ENCODE data around the gene CA4.

The CA4 gene

DNA sequence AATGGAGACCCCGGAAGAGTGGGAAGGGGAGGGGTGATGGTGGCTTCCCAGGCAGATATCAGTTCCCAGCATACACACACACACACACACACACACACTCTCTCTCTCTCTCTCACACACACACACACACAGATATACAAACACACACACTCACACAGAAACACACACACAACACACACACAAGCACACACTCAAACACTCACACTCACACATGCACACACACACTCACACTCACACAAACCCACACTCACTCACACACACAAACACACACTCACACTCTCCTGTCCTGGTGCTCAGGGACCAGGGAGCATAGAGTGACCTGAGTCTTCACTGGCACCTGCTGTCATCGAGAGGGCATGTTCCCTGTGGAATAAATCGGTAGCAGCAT lies 5.6 kb downstream of the CA4 start:
- DNase-seq (ENCODE audit: low read depth): no peak

DNA sequence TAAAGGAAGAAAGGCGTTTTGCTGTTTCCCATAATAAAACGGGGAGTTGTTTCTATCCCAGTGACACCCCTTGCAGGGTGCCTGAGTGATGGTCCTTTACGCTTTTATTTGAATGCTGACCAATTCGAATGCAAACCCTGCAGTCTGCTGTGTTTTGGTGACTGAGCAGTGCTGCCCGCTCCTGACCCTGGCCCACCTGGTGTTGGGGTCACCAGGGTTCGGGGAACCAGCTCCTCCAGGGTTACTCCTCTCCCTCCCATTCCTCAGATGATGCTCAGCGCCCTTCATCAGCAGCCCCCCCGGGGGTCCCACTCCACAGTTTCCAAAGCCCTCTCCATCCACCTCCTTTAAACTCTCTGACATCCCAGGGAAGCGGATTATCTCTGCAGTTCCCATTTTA lies 6.0 kb downstream of the CA4 start:
- no peak for DNase-seq (ENCODE audit: low read depth)

GRCh38 chr17:60156746-60157145 lies 7.0 kb downstream of the CA4 start:
- DNase-seq (ENCODE audit: low read depth): no peak

DNA sequence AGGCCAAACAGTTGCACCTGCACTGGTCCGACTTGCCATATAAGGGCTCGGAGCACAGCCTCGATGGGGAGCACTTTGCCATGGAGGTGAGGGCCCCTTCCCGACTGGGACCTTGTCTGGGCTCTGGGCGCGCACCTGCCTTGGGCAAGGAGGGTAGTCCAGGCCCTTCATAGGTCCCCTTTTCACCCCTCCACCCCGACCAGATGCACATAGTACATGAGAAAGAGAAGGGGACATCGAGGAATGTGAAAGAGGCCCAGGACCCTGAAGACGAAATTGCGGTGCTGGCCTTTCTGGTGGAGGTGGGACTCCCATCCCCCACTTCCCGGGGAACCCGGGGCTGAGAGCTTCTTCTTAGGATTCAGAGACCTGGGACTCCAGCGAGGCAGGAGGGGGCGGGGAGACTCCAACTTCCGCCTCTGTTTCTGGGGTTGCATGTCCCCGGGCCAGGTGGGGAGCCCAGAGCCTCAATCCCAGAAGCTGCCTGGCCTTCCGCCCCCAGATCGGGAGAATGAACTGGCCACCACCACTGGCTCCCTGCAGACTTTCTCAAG lies 7.8 kb downstream of the CA4 start:
- DNase-seq (ENCODE audit: low read depth): no peak

DNA sequence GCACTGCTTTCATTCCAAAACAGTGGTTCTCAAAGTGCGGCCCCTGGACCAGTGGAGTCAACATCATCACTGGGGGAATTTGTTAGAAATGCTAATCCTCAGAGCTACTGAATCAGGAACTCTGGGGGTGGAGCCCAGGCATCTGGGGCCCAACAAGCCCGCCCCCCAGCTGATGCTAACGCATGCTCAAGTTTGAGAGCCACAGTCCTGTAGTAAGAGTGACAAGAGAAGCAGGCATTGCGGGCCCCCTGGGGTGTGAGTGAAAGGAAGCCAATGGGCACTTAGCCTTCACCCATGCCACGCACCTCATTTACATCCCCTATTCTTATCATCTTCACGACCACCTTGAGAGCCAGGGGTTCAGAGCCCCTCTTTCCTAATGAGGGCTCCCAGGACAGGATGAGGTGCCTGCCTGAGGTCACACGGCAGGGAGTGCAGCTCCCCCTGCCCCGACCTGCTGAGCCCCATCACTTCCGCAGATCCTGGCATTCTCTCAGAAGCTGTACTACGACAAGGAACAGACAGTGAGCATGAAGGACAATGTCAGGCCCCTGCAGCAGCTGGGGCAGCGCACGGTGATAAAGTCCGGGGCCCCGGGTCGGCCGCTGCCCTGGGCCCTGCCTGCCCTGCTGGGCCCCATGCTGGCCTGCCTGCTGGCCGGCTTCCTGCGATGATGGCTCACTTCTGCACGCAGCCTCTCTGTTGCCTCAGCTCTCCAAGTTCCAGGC lies 9.1 kb downstream of the CA4 start:
- no peak for DNase-seq (ENCODE audit: low read depth)

GRCh38 chr17:60159479-60159866 lies 9.7 kb downstream of the CA4 start:
- DNase-seq (ENCODE audit: low read depth): no peak

DNA sequence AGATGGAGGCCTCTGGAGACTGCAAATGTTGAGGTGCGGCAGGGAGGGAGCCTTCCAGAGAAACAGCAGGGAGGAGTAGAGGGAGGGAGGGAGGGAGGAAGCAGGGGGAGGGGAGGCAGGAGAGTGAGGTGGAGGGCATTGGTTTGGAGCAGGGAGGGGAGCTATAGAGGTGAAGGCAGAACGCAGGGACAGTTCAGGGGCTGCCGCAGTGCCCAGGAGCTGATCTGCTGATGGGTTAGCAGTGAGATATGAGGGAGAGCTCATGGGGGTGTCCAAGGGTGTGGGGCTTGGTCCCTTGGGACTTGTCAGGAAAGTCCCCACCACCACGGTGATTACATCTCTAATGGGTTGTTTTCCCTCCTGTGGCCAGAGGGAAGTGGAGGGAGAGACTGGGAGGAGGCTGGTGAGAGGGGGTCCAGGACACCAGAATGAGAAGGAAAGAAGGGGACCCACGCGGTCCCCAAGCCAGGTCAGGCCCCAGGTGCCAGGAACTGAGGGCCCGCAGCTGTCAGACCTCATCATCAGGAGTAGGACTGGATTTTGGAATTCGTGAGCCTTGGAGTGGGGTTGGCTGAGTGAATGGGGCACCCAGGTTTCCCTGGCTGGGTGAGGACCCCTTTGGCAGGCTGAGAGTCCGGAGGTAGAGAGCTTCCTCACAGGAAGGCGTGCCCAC lies 11.2 kb downstream of the CA4 start:
- no peak for DNase-seq (ENCODE audit: low read depth)

- DNase-seq (ENCODE audit: low read depth): no peak
Observed at GRCh38 chr17:60161598-60162330, 12.0 kb downstream of the CA4 start.

DNA sequence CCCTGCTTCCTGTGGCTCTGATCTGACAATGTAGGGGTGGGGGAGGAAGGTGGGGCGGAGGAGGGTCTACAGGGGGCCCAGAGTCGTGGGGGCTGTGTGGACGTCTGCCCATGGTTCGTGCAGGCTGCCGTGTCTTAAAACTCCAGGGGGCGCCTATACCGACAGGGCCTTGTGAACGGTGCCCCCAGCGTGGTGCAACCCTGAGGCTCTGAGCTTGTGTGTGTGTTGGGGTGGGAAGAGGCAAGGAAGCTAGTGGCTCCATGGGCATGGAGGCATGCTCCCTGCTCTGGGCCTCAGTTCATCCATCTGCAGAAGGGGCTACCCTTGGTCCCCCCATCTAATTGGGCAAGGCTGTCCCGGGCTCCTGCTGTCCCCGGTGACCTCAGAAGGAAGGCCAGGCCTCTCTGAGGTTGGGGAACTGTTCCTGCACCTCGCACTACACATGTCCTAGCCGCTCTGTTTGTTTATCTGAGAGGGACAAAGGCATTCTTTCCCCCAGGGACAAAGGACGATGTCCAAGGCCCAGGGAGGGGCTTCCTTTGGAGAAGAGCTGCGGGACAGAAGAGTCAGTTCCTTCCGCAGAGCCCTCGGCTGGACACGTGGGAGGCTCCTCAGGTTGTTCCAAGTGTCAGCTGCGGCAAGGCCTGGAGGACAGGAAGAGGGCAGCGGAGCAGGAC lies 13.5 kb downstream of the CA4 start:
- no peak for DNase-seq (ENCODE audit: low read depth)

GRCh38 chr17:60164164-60164563 lies 14.4 kb downstream of the CA4 start:
- DNase-seq (ENCODE audit: low read depth): no peak

- DNase-seq (ENCODE audit: low read depth): no peak
Observed at GRCh38 chr17:60164697-60165096, 14.9 kb downstream of the CA4 start.

- DNase-seq (ENCODE audit: low read depth): no peak
Observed at GRCh38 chr17:60165223-60165622, 15.4 kb downstream of the CA4 start.

DNA sequence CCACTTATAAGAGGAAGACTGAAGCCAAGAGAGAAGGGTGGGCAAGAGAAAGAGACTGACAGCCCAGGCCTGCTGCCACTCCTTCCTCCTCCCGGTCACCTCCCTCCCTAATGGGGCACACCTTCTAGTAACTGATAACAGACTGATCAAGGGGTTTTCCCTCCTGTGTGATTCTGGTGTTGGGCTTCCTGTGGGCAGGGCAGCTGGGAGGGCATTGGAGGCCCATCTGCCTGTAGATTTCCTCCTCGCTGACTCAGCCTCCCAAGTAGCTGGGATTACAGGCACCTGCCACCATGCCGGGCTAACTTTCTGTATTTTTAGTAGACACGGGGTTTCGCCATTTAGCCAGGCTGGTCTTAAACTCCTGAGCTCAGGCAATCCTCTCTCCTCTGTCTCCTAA lies 16.2 kb downstream of the CA4 start:
- DNase-seq (ENCODE audit: low read depth): no peak

DNA sequence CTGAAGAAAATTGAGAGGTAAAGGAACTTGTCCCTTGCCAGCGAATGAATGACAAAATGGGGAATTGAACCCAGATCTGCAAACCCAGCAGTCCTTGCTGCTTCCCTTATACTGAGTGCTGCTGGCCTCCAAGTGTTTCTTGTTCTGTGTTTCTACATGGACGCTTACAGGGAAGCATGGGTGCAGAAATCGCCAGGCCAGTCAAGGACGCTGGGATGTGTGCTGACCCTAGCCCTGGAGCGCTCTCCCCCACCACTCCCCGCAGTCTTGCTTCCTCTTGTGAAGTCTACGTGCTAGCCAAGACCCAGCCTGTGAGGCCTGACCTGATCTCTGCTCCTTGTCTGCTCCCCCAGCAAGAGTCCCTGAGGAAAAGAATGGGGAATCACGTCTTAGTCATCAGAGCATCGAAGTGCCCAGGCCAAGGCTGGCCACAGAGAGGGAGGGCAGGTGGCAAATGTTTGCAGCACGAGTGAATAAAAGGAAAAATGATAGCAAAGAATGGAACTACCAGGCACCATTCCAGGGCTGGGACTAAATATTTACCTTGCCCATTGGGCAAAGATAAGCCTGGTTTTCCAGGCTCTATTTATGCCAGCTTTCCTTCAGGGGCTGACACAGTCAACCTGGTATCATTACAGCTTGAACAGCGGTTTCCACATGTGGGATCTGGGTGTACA lies 17.4 kb downstream of the CA4 start:
- DNase-seq (ENCODE audit: low read depth): no peak

DNA sequence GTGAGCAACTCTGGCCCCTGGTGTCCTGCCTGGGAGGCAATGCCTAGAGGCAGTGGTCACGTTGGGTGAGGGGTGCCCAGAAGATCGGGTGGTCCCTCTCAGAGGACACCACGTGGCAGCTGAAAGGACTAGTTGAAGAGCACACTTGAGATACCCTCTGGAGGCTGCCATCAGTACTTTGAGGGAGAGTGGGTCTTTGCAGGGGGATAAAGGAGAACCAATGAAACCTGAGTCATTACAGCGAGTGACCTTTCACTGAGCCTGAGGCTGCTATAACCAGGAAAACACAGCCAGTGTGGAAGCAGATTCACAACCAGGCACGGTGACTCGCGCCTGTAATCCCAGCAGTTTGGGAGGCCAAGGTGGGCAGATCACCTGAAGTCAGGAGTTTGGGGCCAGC lies 18.9 kb downstream of the CA4 start:
- no peak for DNase-seq (ENCODE audit: low read depth)

DNA sequence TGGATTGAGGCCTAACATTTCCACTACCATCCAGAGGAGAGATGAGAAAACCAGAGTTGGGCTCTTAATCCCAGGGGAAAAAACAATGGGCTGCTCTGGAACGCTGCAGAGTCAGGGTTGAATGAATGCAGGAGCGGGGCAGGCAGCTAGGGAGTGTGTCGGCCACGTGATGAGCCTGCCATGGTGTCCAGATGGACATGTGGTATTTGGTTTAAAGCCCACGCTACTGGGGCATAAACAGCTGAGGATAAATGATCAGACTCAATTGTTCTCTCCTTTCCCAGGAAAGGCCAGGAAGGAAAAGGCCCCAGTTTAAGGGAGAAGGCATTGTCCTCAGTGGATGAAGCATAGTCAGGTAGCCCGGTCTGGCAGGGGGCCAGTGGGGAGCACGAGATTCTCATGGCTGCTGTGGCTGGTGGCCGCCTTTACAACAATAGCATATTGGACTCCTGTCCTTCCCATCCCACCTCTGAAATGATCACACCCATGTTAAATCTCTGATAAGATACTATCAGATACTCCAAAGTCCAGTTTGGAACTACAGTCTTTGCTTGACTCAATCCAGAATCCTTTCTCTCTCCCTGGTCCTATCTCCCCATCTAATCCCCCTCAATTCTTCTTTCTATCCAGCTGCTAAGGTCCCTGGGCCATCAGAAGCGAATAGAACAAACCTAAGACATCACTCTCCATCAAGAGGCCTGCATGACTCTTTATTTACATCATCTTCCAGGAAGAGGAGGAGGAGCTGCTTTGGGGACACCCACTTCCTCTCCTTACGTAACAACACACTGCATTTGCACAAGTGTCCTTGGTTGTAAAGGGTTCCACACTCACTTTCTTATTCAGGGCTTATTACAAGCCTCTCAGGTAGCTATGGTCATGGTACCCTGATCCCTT lies 20.4 kb downstream of the CA4 start:
- DNase-seq (ENCODE audit: low read depth): no peak

- DNase-seq (ENCODE audit: low read depth): no peak
Observed at GRCh38 chr17:60170835-60171752, 21.3 kb downstream of the CA4 start.

DNA sequence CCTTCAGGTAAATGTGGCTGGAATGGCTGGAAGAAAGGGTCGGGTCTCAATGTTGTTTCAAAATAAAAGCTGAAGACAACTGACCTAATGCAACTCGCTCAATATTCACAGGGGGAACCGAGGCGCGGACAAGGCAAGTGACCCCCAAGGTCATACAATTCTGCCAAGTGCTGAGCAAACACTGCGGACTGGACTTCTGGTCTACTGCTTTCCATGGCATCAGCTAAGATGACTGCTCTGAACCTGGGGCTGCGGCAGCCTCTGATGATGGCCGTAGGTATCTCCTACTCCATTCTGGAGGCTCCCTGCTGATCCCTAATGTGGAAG lies 21.9 kb downstream of the CA4 start:
- DNase-seq (ENCODE audit: low read depth): no peak

DNA sequence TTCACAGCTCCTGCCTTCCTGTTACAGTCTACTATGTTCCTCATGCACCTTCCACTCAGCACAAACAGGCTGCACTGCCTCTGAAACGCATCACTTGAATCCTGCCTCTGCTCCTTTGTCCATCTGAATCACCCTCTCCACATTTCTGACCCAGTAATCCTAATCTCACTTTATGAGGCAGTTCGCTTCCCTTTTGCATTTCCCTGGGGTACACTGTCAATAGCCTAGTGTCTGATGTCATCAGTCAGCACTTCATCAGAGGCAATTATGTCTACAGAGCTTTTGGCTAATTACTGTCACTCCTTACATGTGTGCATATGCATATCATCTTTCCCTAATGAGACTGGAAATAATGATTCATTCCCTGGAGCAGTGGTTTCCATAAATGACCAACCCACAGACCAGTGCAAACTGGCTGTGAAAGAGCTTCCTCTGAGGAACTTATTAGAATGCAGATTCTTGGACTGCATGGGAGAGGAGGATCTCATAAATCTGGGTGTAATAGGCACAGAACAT lies 23.6 kb downstream of the CA4 start:
- no peak for DNase-seq (ENCODE audit: low read depth)

DNA sequence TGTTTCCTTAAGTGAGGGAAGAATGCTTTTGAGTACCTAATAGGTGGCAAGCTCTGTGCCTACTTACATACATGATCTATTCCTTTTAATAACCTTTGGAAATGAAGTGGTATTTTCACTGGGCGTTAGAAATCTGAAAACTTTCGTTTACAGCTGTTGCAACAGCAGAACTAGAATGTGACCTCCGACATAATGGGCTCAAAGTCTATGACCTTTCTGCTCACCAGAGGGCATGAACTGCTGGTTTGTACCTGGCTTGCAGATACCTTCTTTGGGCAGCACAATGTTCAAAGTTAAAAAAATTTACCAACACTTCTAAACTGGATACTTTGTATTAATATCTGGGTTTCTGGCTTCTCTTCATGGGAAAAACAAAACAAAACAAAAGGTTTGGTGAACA lies 24.3 kb downstream of the CA4 start:
- no peak for DNase-seq (ENCODE audit: low read depth)
